ENCODE results near the gene MAL.

Gene MAL

GRCh38 chr2:94979406-94980375 lies 45.8 kb upstream of the MAL start:
- Histone ChIP-seq H3K27ac (ENCODE audit: low read depth, low read length, poor library complexity, severe bottlenecking) (no peak overlapping the region), H3K79me2 (ENCODE audit: insufficient read depth, low read length) (no peaks in the 10 kb centered on the region), H3K36me3 (ENCODE audit: insufficient read depth, low read length) (no peaks in the 10 kb centered on the region), H3K9me2 (ENCODE audit: low read depth, low read length) (no peaks in the 10 kb centered on the region), H3K4me2 (ENCODE audit: low read length) (no peak overlapping the region), H3K9ac (ENCODE audit: low read length) (no peak overlapping the region), H4K20me1 (ENCODE audit: insufficient read depth, low read length) (no peaks in the 10 kb centered on the region), H2AFZ (ENCODE audit: low read length) (no peak overlapping the region), H3K9me3 (ENCODE audit: low read length) (no peaks in the 10 kb centered on the region), H3K4me3 (ENCODE audit: low read depth, low read length, poor library complexity, severe bottlenecking) (no peak overlapping the region), H3F3A (ENCODE audit: insufficient read depth, low read length) (no peaks in the 10 kb centered on the region), H3K4me1 (ENCODE audit: insufficient read depth, low read length, severe bottlenecking) (no peaks in the 10 kb centered on the region), H3K27me3 (ENCODE audit: insufficient read depth, low read length) (no peaks in the 10 kb centered on the region)
- TF ChIP-seq CTCF (IDR thresholded peaks at IDR 0.05; ENCODE audit: low read length) (no peak), EZH2 (IDR thresholded peaks at IDR 0.05; ENCODE audit: borderline replicate concordance, low read length) (no peak)

- no peak overlapping the region for H2AFZ ChIP-seq (ENCODE audit: low read length)
- no peaks in the 10 kb centered on the region for H3K4me1 ChIP-seq (ENCODE audit: insufficient read depth, low read length, severe bottlenecking)
- no peaks in the 10 kb centered on the region for H3K9me3 ChIP-seq (ENCODE audit: low read length)
- H3K9ac ChIP-seq (ENCODE audit: low read length), result no peak overlapping the region
- H3F3A ChIP-seq (ENCODE audit: insufficient read depth, low read length), result no peaks in the 10 kb centered on the region
- H3K79me2 ChIP-seq (ENCODE audit: insufficient read depth, low read length), result no peaks in the 10 kb centered on the region
- H3K4me3 ChIP-seq (ENCODE audit: low read depth, low read length, poor library complexity, severe bottlenecking), result no peak overlapping the region
- TF ChIP-seq CTCF (IDR thresholded peaks at IDR 0.05; ENCODE audit: low read length) (no peak), EZH2 (IDR thresholded peaks at IDR 0.05; ENCODE audit: borderline replicate concordance, low read length) (no peak)
- H3K9me2 ChIP-seq (ENCODE audit: low read depth, low read length), result no peaks in the 10 kb centered on the region
- H3K27me3 ChIP-seq (ENCODE audit: insufficient read depth, low read length), result no peaks in the 10 kb centered on the region
- no peaks in the 10 kb centered on the region for H4K20me1 ChIP-seq (ENCODE audit: insufficient read depth, low read length)
- H3K27ac ChIP-seq (ENCODE audit: low read depth, low read length, poor library complexity, severe bottlenecking), result no peak overlapping the region
- H3K4me2 ChIP-seq (ENCODE audit: low read length), result no peak overlapping the region
- no peaks in the 10 kb centered on the region for H3K36me3 ChIP-seq (ENCODE audit: insufficient read depth, low read length)
Observed at GRCh38 chr2:94980406-94980805, 45.1 kb upstream of the MAL start.

GRCh38 chr2:94982156-94982555 lies 43.4 kb upstream of the MAL start:
- TF ChIP-seq CTCF (IDR thresholded peaks at IDR 0.05; ENCODE audit: low read length) (no peak), EZH2 (IDR thresholded peaks at IDR 0.05; ENCODE audit: borderline replicate concordance, low read length) (no peak)
- Histone ChIP-seq H3K27me3 (ENCODE audit: insufficient read depth, low read length) (no peaks in the 10 kb centered on the region), H3F3A (ENCODE audit: insufficient read depth, low read length) (no peaks in the 10 kb centered on the region), H3K9me2 (ENCODE audit: low read depth, low read length) (no peaks in the 10 kb centered on the region), H3K4me2 (ENCODE audit: low read length) (no peak overlapping the region), H3K9ac (ENCODE audit: low read length) (no peak overlapping the region), H3K4me1 (ENCODE audit: insufficient read depth, low read length, severe bottlenecking) (no peaks in the 10 kb centered on the region), H3K9me3 (ENCODE audit: low read length) (no peaks in the 10 kb centered on the region), H3K27ac (ENCODE audit: low read depth, low read length, poor library complexity, severe bottlenecking) (no peak overlapping the region), H2AFZ (ENCODE audit: low read length) (no peak overlapping the region), H3K36me3 (ENCODE audit: insufficient read depth, low read length) (no peaks in the 10 kb centered on the region), H3K79me2 (ENCODE audit: insufficient read depth, low read length) (no peaks in the 10 kb centered on the region), H4K20me1 (ENCODE audit: insufficient read depth, low read length) (no peaks in the 10 kb centered on the region), H3K4me3 (ENCODE audit: low read depth, low read length, poor library complexity, severe bottlenecking) (no peak overlapping the region)

Data from OCI-LY1 (cell line).